Trophoblast cell (in vitro differentiated cells and primary cell): ENCODE measurements around the gene SCAP.

Experiments
- DNase-seq, 2 donors: peaks; one replicate each; pipeline ENCODE4 v3.0.0-alpha.2; 2016
- H2AFZ ChIP-seq: 2 replicates; pipeline ENCODE4 v1.6.1; 2013; ENCODE audit warnings: low read length, moderate library complexity, mild to moderate bottlenecking; ENCODE audit not compliant: insufficient read depth, poor library complexity
- H2AK5ac ChIP-seq: 2 replicates; pipeline ENCODE4 v1.6.1; 2013; ENCODE audit warnings: mild to moderate bottlenecking, low read length
- H2BK120ac ChIP-seq: 2 replicates; pipeline ENCODE4 v1.6.1; 2013; ENCODE audit warnings: low read length, mild to moderate bottlenecking, moderate library complexity; ENCODE audit not compliant: insufficient read depth, poor library complexity
- H2BK12ac ChIP-seq: 2 replicates; pipeline ENCODE4 v1.6.1; 2013; ENCODE audit warnings: mild to moderate bottlenecking, low read length, moderate library complexity
- H2BK5ac ChIP-seq: 2 replicates; pipeline ENCODE4 v1.6.1; 2013; ENCODE audit warnings: low read length, low read depth, moderate library complexity, mild to moderate bottlenecking; ENCODE audit not compliant: poor library complexity
- H3K14ac ChIP-seq: 2 replicates; pipeline ENCODE4 v1.6.1; 2013; ENCODE audit warnings: mild to moderate bottlenecking, low read length
- H3K18ac ChIP-seq: 2 replicates; pipeline ENCODE4 v1.6.1; 2013; ENCODE audit warnings: mild to moderate bottlenecking, low read length
- H3K23ac ChIP-seq: 2 replicates; pipeline ENCODE4 v1.6.1; 2013; ENCODE audit warnings: low read length
- H3K27ac ChIP-seq: 2 replicates; pipeline ENCODE4 v1.5.1; 2013; ENCODE audit warnings: low read depth, mild to moderate bottlenecking, inconsistent platforms, low read length, moderate library complexity
- H3K27me3 ChIP-seq: 2 replicates; pipeline ENCODE4 v1.6.1; 2013; ENCODE audit warnings: inconsistent platforms, mild to moderate bottlenecking, low read length, moderate library complexity; ENCODE audit not compliant: insufficient read depth
- H3K36me3 ChIP-seq, 2 experiments: 1 replicate in 1 of 2; 2 replicates in 1 of 2; pipeline ENCODE4 v1.6.1; 2013; ENCODE audit warnings: low read length in 2 of 2, mild to moderate bottlenecking in 2 of 2, moderate library complexity in 1 of 2; ENCODE audit not compliant: insufficient read depth in 2 of 2, control insufficient read depth in 1 of 2
- H3K4ac ChIP-seq: 2 replicates; pipeline ENCODE4 v1.6.1; 2013; ENCODE audit warnings: low read depth, mild to moderate bottlenecking, low read length, moderate library complexity
- H3K4me1 ChIP-seq, 2 experiments: 1 replicate in 1 of 2; 2 replicates in 1 of 2; pipeline ENCODE4 v1.6.1; 2013; ENCODE audit warnings: low read length in 2 of 2, mild to moderate bottlenecking in 2 of 2, moderate library complexity in 1 of 2; ENCODE audit not compliant: insufficient read depth in 2 of 2, control insufficient read depth in 1 of 2
- H3K4me2 ChIP-seq: 2 replicates; pipeline ENCODE4 v1.6.1; 2013; ENCODE audit warnings: inconsistent platforms, mild to moderate bottlenecking, low read length, moderate library complexity
- H3K4me3 ChIP-seq: 2 replicates; pipeline ENCODE4 v1.5.1; 2013; ENCODE audit warnings: mild to moderate bottlenecking, low read depth, low read length, inconsistent platforms
- H3K79me1 ChIP-seq: one replicate; pipeline ENCODE4 v1.6.1; 2013; ENCODE audit warnings: low read length
- H3K79me2 ChIP-seq: 2 replicates; pipeline ENCODE4 v1.6.1; 2013; ENCODE audit warnings: low read length, mild to moderate bottlenecking; ENCODE audit not compliant: control insufficient read depth, insufficient read depth, poor library complexity
- H3K9ac ChIP-seq: 2 replicates; pipeline ENCODE4 v1.6.1; 2013; ENCODE audit warnings: mild to moderate bottlenecking, low read length
- H3K9me3 ChIP-seq: 2 replicates; pipeline ENCODE4 v1.6.1; 2013; ENCODE audit warnings: low read depth, mild to moderate bottlenecking, control low read depth, inconsistent platforms, low read length; ENCODE audit not compliant: insufficient read depth
- H4K12ac ChIP-seq: 2 replicates; pipeline ENCODE4 v1.6.1; 2013; ENCODE audit warnings: low read depth, mild to moderate bottlenecking, low read length, moderate library complexity
- H4K8ac ChIP-seq: 2 replicates; pipeline ENCODE4 v1.6.1; 2013; ENCODE audit warnings: low read depth, mild to moderate bottlenecking, low read length, moderate library complexity
- H4K91ac ChIP-seq: one replicate; pipeline ENCODE4 v1.6.1; 2013; ENCODE audit warnings: low read depth, mild to moderate bottlenecking, low read length, moderate library complexity
- WGBS: extraction: QIAGEN DNeasy Blood & Tissue Kit; methylation state at CpG from one replicate; pipeline ENCODE4 v1.1.7; 2013; ENCODE audit warnings: missing lambda C conversion rate; ENCODE audit not compliant: insufficient read length, insufficient coverage; ENCODE audit errors: extremely low coverage; 5-methylcytosine and 5-hydroxymethylcytosine counted together

SCAP gene

GRCh38 chr3:47476644-47477199, 981 bp upstream of the SCAP start:
- H2BK120ac ChIP-seq = no peak overlapping the region
- no peak overlapping the region for H3K18ac ChIP-seq
- H2BK12ac ChIP-seq = no peak overlapping the region
- no peak overlapping the region for H2BK5ac ChIP-seq
- no peak overlapping the region for H3K4ac ChIP-seq
- H3K14ac ChIP-seq = no peak overlapping the region
- no peak overlapping the region for H3K4me2 ChIP-seq
- no peak overlapping the region for H2AK5ac ChIP-seq
- H2AFZ ChIP-seq = no peak overlapping the region
- no peak overlapping the region for H4K12ac ChIP-seq
- H3K79me1 ChIP-seq = peaks cover 4% of the 10 kb centered on the region
- no peak overlapping the region for H3K27ac ChIP-seq
- no CpG with 5 or more reads among the region's 11 CpGs for WGBS
- peaks cover 6% of the 10 kb centered on the region for H3K79me2 ChIP-seq
- no peaks in the 10 kb centered on the region for H3K9me3 ChIP-seq
- H4K8ac ChIP-seq = peak overlapping the region; percentile 55
- peaks cover 0 to 5% of the 10 kb centered on the region in 2 experiments for H3K4me1 ChIP-seq
- peaks cover 0 to 2% of the 10 kb centered on the region in 2 experiments for H3K36me3 ChIP-seq
- DNase-seq = no peak
- no peak overlapping the region for H3K4me3 ChIP-seq
- no peaks in the 10 kb centered on the region for H3K27me3 ChIP-seq
- no peak overlapping the region for H4K91ac ChIP-seq
- no peak overlapping the region for H3K9ac ChIP-seq
- H3K23ac ChIP-seq = no peak overlapping the region

GRCh38 chr3:47476330-47476626, 537 bp upstream of the SCAP start:
- H4K91ac ChIP-seq = peak overlapping the region; percentile 56
- H2AFZ ChIP-seq = peak overlapping the region; percentile 57
- no peak overlapping the region for H3K4me3 ChIP-seq
- H3K4me2 ChIP-seq = peak overlapping the region; percentile 71
- H2BK12ac ChIP-seq = no peak overlapping the region
- H3K18ac ChIP-seq = no peak overlapping the region
- H3K79me2 ChIP-seq = peaks cover 6% of the 10 kb centered on the region
- no peak overlapping the region for H2BK120ac ChIP-seq
- peaks cover 0 to 5% of the 10 kb centered on the region in 2 experiments for H3K4me1 ChIP-seq
- H4K8ac ChIP-seq = peak overlapping the region; percentile 83
- DNase-seq = no peak
- H3K79me1 ChIP-seq = peaks cover 4% of the 10 kb centered on the region
- no peak overlapping the region for H3K9ac ChIP-seq
- no peak overlapping the region for H3K23ac ChIP-seq
- no peaks in the 10 kb centered on the region for H3K27me3 ChIP-seq
- H2AK5ac ChIP-seq = no peak overlapping the region
- no peak overlapping the region for H3K27ac ChIP-seq
- H3K4ac ChIP-seq = no peak overlapping the region
- no peak overlapping the region for H2BK5ac ChIP-seq
- WGBS = no CpG with 5 or more reads among the region's 5 CpGs
- no peaks in the 10 kb centered on the region for H3K9me3 ChIP-seq
- peak overlapping the region; percentile 27 for H3K14ac ChIP-seq
- H4K12ac ChIP-seq = peak overlapping the region; percentile 68
- H3K36me3 ChIP-seq = peaks cover 0 to 2% of the 10 kb centered on the region in 2 experiments

GRCh38 chr3:47475029-47475569, 642 bp downstream of the SCAP start:
- Histone ChIP-seq H3K27ac (peak overlapping the region; percentile 51), H2BK12ac (no peak overlapping the region), H4K91ac (peak overlapping the region; percentile 45), H2BK120ac (no peak overlapping the region), H2AFZ (peak overlapping the region; percentile 90), H3K4me2 (peak overlapping the region; percentile 95), H3K79me2 (peaks cover 6% of the 10 kb centered on the region), H3K79me1 (peaks cover 4% of the 10 kb centered on the region), H2BK5ac (no peak overlapping the region), H3K27me3 (no peaks in the 10 kb centered on the region), H3K36me3 (peaks cover 0 to 2% of the 10 kb centered on the region in 2 experiments), H3K14ac (peak overlapping the region; percentile 60), H3K4ac (no peak overlapping the region), H3K23ac (no peak overlapping the region), H4K8ac (peak overlapping the region; percentile 55), H3K9ac (peak overlapping the region; percentile 75), H3K9me3 (no peaks in the 10 kb centered on the region), H3K4me1 (peaks cover 0 to 5% of the 10 kb centered on the region in 2 experiments), H2AK5ac (no peak overlapping the region), H4K12ac (no peak overlapping the region), H3K4me3 (peak overlapping the region; percentile 82), H3K18ac (peak overlapping the region; percentile 58)
- no peak for DNase-seq
- no CpG with 5 or more reads among the region's 24 CpGs for WGBS

- Histone ChIP-seq H3K9me3 (no peaks in the 10 kb centered on the region), H3K9ac (no peak overlapping the region), H3K79me2 (peaks cover 6% of the 10 kb centered on the region), H3K18ac (no peak overlapping the region), H3K4me2 (no peak overlapping the region), H3K27ac (no peak overlapping the region), H2BK120ac (no peak overlapping the region), H2BK12ac (no peak overlapping the region), H3K14ac (no peak overlapping the region), H4K8ac (no peak overlapping the region), H3K4me1 (peaks cover 0 to 5% of the 10 kb centered on the region in 2 experiments), H3K23ac (no peak overlapping the region), H2BK5ac (no peak overlapping the region), H3K4me3 (no peak overlapping the region), H3K4ac (no peak overlapping the region), H2AFZ (no peak overlapping the region), H4K91ac (no peak overlapping the region), H3K79me1 (peaks cover 4% of the 10 kb centered on the region), H3K27me3 (no peaks in the 10 kb centered on the region), H3K36me3 (peaks cover 0 to 2% of the 10 kb centered on the region in 2 experiments), H2AK5ac (no peak overlapping the region), H4K12ac (no peak overlapping the region)
- WGBS = no CpG with 5 or more reads among the region's 3 CpGs
- no peak for DNase-seq
Measured at GRCh38 chr3:47473391-47473790, 2.4 kb downstream of the SCAP start.
